HepG2 (cell line): ENCODE results near the gene PHF19. TPM values are rescaled to one million over a fixed set of nuclear protein-coding genes. Genes with fewer than 3 reads are reported as not detected.

Experiments
- ATF7 ChIP-seq, 2 experiments: fragments of 450-650 bp in 1 of 2; sonication (generic) in 1 of 2; formaldehyde crosslinking in 1 of 2; IDR thresholded peaks; 2 replicates each; pipeline versions ENCODE4 v1.4.0 to v1.6.1; 2016 to 2020; ENCODE audit warnings: antibody characterized with exemption in 1 of 2, mild to moderate bottlenecking in 1 of 2, missing genetic modification reagents in 1 of 2
- BATF2 ChIP-seq: sonication (generic); formaldehyde crosslinking; IDR thresholded peaks from 2 replicates; pipeline ENCODE4 v1.8.0; 2022; ENCODE audit warnings: mild to moderate bottlenecking, missing genetic modification reagents, moderate library complexity
- BRD4 ChIP-seq: sonication (generic); formaldehyde crosslinking; IDR thresholded peaks from 2 replicates; pipeline ENCODE4 v1.4.0; 2020; ENCODE audit warnings: missing genetic modification reagents
- HDAC1 ChIP-seq: sonication (generic); formaldehyde crosslinking; IDR thresholded peaks from 2 replicates; pipeline ENCODE4 v1.5.1; 2020; ENCODE audit warnings: mild to moderate bottlenecking, missing genetic modification reagents
- HMGXB3 ChIP-seq: sonication (generic); formaldehyde crosslinking; IDR thresholded peaks from 2 replicates; pipeline ENCODE4 v1.4.0; 2020; ENCODE audit warnings: missing genetic modification reagents, borderline replicate concordance
- MATR3 ChIP-seq: sonication (generic); formaldehyde crosslinking; IDR thresholded peaks from 2 replicates; pipeline ENCODE4 v1.4.0; 2020; ENCODE audit warnings: missing genetic modification reagents
- NCOA1 ChIP-seq: sonication (generic); formaldehyde crosslinking; IDR thresholded peaks from 2 replicates; pipeline ENCODE4 v1.9.0; 2021; ENCODE audit warnings: missing genetic modification reagents
- RARG ChIP-seq: sonication (generic); formaldehyde crosslinking; IDR thresholded peaks from 2 replicates; pipeline ENCODE4 v1.4.0; 2020; ENCODE audit warnings: low read depth, mild to moderate bottlenecking, missing genetic modification reagents
- RCOR2 ChIP-seq: IDR thresholded peaks from 2 replicates; pipeline ENCODE4 v1.6.1; 2016; ENCODE audit warnings: missing biosample characterization, missing genetic modification reagents
- SKIL ChIP-seq: sonication (generic); formaldehyde crosslinking; IDR thresholded peaks from 2 replicates; pipeline ENCODE4 v1.8.0; 2022; ENCODE audit warnings: missing genetic modification reagents, mild to moderate bottlenecking, moderate library complexity, borderline replicate concordance
- SMAD9 ChIP-seq: sonication (generic); formaldehyde crosslinking; IDR thresholded peaks from 2 replicates; pipeline ENCODE4 v1.5.1; 2020; ENCODE audit warnings: mild to moderate bottlenecking, missing genetic modification reagents
- SUZ12 ChIP-seq: fragments of 150-350 bp; IDR thresholded peaks from 2 replicates; pipeline ENCODE4 v1.6.1; 2014; ENCODE audit warnings: low read depth, low read length
- TIGD3 ChIP-seq: sonication (generic); formaldehyde crosslinking; IDR thresholded peaks from 2 replicates; pipeline ENCODE4 v1.5.1; 2020; ENCODE audit warnings: mild to moderate bottlenecking, missing genetic modification reagents, borderline replicate concordance
- ZNF674 ChIP-seq: sonication (generic); formaldehyde crosslinking; IDR thresholded peaks from 2 replicates; pipeline ENCODE4 v1.5.0; 2020; ENCODE audit warnings: low read depth, mild to moderate bottlenecking, missing genetic modification reagents
- ZNF780A ChIP-seq: sonication (generic); formaldehyde crosslinking; IDR thresholded peaks from 2 replicates; pipeline ENCODE4 v1.8.0; 2022; ENCODE audit warnings: mild to moderate bottlenecking, missing genetic modification reagents, moderate library complexity
- ZSCAN25 ChIP-seq: sonication (generic); formaldehyde crosslinking; IDR thresholded peaks from 2 replicates; pipeline ENCODE4 v1.8.0; 2022; ENCODE audit warnings: mild to moderate bottlenecking, missing genetic modification reagents
- polyA plus RNA-seq, 8 experiments: library from polyadenylated mRNA; depleted of rRNA in 3 of 8; stranded (reverse) in 7 of 8; unstranded in 1 of 8; fragments of >200 nt; fragmentation: Illumina TruSeq in 4 of 8; extraction: Trizol in 4 of 8; gene quantifications; 2 replicates each; pipeline versions ENCODE4 v1.2.1 to v1.2.3, GENCODE V29; 2011 to 2016; ENCODE audit warnings: low read depth in 4 of 8, missing spikeins in 1 of 8, mixed read lengths in 1 of 8; ENCODE audit not compliant: insufficient read depth in 1 of 8
- total RNA-seq, 5 experiments: library from RNA; depleted of rRNA; stranded (reverse); fragments of >200 nt; fragmentation: Illumina TruSeq; extraction: Trizol; gene quantifications; 2 replicates each; pipeline ENCODE4 v1.2.3, GENCODE V29; 2016; ENCODE audit warnings: low read depth in 1 of 5

Gene PHF19
- total and polyA plus RNA-seq, 2 of the 13 experiments (the other 11 are each of a cell fraction or from before 2014, with no cell fraction given), result 29.7 to 41.3 TPM

- TF ChIP-seq HMGXB3, result peak; percentile 80; the same call in 1 of the 2 replicates
- TF ChIP-seq NCOA1 (CRISPR knock-in tag), result peak; percentile 62; the same call in 1 of the 2 replicates
- TF ChIP-seq HDAC1 (CRISPR knock-in tag), result peak; percentile 69; the same call in 1 of the 2 replicates
- peak; percentile 76; the same call in 1 of the 2 replicates for TF ChIP-seq BRD4 (CRISPR knock-in tag)
- no peak for TF ChIP-seq RCOR2 (CRISPR knock-in tag)
- no peak for TF ChIP-seq SKIL (CRISPR knock-in tag)
- no peak; the same call in 1 of the 2 replicates for TF ChIP-seq ZNF674
- TF ChIP-seq ATF7 (IDR thresholded peaks at IDR 0.05), result no peak
- no peak for TF ChIP-seq ATF7 (CRISPR knock-in tag; IDR thresholded peaks at IDR 0.05)
- no peak for TF ChIP-seq TIGD3 (CRISPR knock-in tag)
- TF ChIP-seq BATF2, result no peak
- TF ChIP-seq RARG (CRISPR knock-in tag), result no peak
- no peak for TF ChIP-seq SMAD9
- no peak for TF ChIP-seq ZNF780A
- TF ChIP-seq SUZ12, result no peak
- no peak for TF ChIP-seq MATR3 (CRISPR knock-in tag)
- no peak for TF ChIP-seq ZSCAN25 (CRISPR knock-in tag)
Measured at GRCh38 chr9:120842685-120843485, 34.1 kb downstream of the PHF19 start, which contains the start of gene PSMD5 (continued).
